Activated naive CD8-positive, alpha-beta T cell (primary cell): ENCODE data around the gene CDK5.
A peak's percentile ranks its signal among the peaks of the same experiment; 100 is the strongest.
"Not testable (repeated sequence)": the region's sequence is repeated elsewhere in the genome, so short reads cannot be mapped to it uniquely, and the experiment has no call there.

ENCODE experiments used
- H3K27ac Mint-ChIP-seq: one replicate; pipeline ENCODE4 v1.8.0; 2021; ENCODE audit warnings: mixed read lengths
- H3K27me3 Mint-ChIP-seq: one replicate; pipeline ENCODE4 v1.8.0; 2021; ENCODE audit warnings: mixed read lengths
- H3K36me3 Mint-ChIP-seq: one replicate; pipeline ENCODE4 v1.8.0; 2021; ENCODE audit warnings: mixed read lengths
- H3K4me1 Mint-ChIP-seq: one replicate; pipeline ENCODE4 v1.8.0; 2021; ENCODE audit warnings: low read depth, mixed read lengths
- H3K4me3 Mint-ChIP-seq: one replicate; pipeline ENCODE4 v1.8.0; 2021; ENCODE audit warnings: mild to moderate bottlenecking, mixed read lengths
- H3K9me3 Mint-ChIP-seq: one replicate; pipeline ENCODE4 v1.8.0; 2021; ENCODE audit warnings: low read depth, mixed read lengths

Gene CDK5

DNA sequence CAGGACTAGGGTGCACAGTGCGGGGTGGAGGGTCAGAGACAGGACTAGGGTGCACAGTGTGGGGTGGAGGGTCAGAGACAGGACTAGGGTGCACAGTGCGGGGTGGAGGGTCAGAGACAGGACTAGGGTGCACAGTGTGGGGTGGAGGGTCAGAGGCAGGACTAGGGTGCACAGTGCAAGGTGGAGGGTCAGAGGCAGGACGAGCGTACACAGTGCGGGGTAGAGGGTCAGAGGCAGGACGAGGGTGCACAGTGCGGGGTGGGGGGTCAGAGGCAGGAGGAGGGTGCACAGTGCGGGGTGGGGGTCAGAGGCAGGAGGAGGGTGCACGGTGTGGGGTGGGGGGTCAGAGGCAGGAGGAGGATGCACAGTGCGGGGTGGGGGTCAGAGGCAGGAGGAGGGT lies 14.2 kb downstream of the CDK5 start:
- not testable (repeated sequence) for H3K9me3 Mint-ChIP-seq, H3K4me3 Mint-ChIP-seq, H3K36me3 Mint-ChIP-seq, H3K27ac Mint-ChIP-seq, H3K27me3 Mint-ChIP-seq
- H3K4me1 Mint-ChIP-seq, result peaks cover 17% of the 10 kb centered on the region

DNA sequence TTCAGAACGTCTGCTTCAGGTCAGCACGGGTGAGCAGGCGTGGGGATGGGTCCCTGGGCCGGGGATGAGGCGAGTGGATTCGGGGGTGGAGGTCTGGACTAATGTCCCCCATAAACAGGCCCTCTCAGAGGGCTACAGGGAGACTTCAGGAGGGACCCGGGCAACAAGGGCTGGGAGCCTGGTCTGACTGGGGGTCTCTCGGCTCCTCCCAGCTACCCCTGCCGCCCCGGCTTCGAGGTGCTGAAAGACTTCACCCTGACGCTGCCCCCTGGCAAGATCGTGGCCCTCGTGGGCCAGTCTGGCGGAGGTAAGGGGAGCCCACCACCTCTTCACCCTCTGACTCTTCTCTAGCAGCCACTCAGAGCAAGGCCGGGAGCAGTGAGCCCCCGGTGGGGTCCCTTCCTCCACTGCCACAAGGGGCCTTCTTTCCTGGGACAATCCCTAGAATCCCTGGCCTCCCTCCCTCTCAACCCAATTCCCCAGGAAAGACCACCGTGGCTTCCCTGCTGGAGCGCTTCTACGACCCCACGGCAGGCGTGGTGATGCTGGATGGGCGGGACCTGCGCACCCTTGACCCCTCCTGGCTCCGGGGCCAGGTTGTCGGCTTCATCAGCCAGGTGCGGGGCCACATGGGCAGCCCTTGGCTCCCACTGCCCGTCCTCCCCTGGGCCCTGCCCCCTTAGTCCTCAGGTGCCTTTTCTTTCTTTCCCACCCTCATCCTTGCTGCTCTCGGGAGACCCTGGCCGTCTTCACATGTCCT lies 16.9 kb downstream of the CDK5 start:
- Mint-ChIP-seq H3K9me3 (no peaks in the 10 kb centered on the region), H3K27ac (no peak overlapping the region), H3K4me1 (peaks cover 17% of the 10 kb centered on the region), H3K36me3 (no peaks in the 10 kb centered on the region), H3K4me3 (no peak overlapping the region), H3K27me3 (no peaks in the 10 kb centered on the region)

DNA sequence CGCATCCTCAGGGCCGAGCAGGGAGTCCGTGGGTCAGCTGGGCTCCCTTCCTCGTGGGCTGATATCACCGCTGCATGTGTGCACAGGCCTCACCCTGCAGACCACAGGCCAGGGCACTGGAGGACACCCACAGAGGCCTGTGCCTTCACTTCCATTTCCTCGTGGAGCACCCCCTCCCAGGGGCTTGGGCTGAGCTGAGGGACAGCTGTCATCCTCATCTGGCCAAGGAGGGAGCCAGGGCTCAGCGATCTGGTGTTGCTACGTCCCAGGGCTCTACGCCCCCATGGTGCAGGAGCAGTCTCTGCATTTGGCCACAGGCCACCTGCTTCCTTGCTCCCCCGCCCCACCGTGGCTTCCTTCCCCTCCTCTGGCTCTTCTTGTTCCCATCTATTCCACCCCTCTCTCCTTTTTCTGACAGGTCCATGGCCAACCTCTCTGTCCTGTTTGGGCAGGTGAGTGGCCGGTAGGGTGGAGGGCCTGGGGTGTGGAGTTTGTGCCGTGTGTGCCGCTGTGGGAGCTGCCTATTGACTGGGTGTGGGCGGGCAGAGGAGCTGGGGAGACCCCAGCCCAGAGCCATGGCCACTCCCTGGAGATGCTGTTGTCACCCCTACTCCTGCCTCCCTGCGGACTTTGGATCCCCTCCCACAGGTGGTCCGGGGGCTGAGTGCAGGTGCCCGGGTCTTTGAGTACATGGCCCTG lies 17.7 kb downstream of the CDK5 start:
- Mint-ChIP-seq H3K9me3 (no peaks in the 10 kb centered on the region), H3K4me3 (peak overlapping the region; percentile 47), H3K27ac (peak overlapping the region; percentile 93), H3K4me1 (peaks cover 17% of the 10 kb centered on the region), H3K36me3 (no peaks in the 10 kb centered on the region), H3K27me3 (no peaks in the 10 kb centered on the region)

DNA sequence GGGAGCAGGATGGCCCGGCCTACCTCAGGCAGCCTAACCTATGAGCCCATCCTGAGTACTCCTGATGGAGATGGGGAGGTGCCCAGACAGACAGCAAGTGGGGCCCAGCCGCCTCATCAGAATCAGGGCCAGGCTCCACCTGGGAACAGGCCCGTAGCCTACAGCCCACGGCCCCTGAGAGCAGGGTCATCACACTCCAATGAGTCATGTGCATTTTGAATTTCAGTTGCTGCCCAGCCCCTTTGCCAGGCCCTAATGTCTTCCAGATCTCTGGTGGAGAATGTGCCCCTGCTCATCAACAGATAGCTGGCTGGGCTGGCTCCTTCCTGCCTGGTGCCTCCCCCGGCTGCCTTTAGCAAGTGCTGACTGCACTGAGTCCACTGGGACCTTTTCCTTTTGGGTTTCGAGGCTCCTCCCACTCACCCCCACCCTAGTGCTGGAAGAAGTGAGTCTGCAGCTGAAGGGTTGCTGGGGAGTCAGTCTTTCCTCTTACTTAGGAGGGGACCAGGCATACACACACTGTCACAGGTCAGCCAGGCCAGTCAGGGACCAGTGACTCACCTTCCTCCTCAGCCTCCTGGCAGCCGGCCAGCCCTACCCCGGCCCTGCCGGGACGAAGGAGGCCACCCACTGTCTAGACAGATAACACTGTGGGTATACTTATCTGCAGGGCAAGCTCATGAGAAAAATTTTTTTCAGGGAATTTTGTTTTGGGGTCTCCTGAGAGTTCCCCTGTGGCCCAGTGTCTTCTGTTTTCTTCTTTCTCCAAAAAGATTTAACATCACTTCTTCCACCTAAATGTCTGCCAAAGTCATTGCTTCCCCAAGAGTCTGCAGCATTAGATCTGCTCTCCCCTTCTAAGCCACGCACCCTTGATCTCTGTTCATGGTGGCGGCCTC lies 18.5 kb downstream of the CDK5 start:
- Mint-ChIP-seq H3K27ac (peak overlapping the region; percentile 93), H3K4me1 (peaks cover 17% of the 10 kb centered on the region), H3K9me3 (no peaks in the 10 kb centered on the region), H3K4me3 (peak overlapping the region; percentile 47), H3K27me3 (no peaks in the 10 kb centered on the region), H3K36me3 (no peaks in the 10 kb centered on the region)

DNA sequence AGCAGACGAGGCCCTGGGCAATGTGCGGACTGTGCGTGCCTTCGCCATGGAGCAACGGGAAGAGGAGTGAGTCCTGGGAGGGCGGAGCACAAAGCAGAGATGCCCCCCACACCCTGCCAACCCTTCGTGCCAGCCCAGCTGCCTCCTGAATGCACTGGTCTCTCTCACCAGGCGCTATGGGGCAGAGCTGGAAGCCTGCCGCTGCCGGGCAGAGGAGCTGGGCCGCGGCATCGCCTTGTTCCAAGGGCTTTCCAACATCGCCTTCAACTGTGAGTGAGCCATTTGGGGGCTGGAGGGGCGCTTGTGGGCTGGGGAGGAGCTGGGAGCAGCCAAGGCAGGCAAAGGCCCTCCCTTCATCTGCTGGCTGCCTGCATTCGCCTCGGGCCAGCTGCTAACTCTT lies 21.8 kb downstream of the CDK5 start:
- H3K36me3 Mint-ChIP-seq, result no peaks in the 10 kb centered on the region
- no peaks in the 10 kb centered on the region for H3K9me3 Mint-ChIP-seq
- H3K4me1 Mint-ChIP-seq, result peaks cover 19% of the 10 kb centered on the region
- H3K27me3 Mint-ChIP-seq, result no peaks in the 10 kb centered on the region
- no peak overlapping the region for H3K27ac Mint-ChIP-seq
- H3K4me3 Mint-ChIP-seq, result no peak overlapping the region

DNA sequence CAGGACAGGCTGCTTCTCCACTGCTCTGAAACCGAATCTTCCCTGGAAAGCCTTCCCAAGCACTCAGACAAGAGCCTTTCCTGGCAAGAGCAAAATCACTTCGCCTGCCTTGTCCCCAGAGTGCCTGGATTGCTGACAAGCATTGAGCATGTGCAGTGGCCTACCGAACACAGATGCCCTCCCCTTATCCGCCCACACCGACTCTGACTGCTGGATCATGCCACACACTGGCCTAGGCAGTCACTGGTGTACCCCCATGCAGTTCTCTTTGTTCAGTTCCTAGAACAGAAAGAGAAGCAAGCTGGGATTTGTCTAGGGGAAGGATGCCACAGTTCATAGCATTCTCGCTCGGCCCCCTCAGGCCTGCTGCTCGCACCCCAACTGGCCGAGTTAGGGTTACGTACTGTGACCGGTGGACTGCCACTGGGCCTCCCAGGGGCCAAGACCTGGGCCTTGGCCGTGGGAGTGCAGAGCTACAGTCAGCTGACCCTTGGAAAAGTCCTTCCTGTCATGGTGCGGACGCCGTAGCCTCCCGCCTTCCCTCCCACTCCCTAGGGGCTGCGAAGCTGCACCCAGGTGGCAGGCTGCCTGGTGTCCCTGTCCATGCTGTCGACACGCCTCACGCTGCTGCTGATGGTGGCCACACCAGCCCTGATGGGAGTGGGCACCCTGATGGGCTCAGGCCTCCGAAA lies 22.5 kb downstream of the CDK5 start:
- Mint-ChIP-seq H3K27ac (no peak overlapping the region), H3K27me3 (no peaks in the 10 kb centered on the region), H3K4me3 (no peak overlapping the region), H3K9me3 (no peaks in the 10 kb centered on the region), H3K4me1 (peaks cover 20% of the 10 kb centered on the region), H3K36me3 (no peaks in the 10 kb centered on the region)

DNA sequence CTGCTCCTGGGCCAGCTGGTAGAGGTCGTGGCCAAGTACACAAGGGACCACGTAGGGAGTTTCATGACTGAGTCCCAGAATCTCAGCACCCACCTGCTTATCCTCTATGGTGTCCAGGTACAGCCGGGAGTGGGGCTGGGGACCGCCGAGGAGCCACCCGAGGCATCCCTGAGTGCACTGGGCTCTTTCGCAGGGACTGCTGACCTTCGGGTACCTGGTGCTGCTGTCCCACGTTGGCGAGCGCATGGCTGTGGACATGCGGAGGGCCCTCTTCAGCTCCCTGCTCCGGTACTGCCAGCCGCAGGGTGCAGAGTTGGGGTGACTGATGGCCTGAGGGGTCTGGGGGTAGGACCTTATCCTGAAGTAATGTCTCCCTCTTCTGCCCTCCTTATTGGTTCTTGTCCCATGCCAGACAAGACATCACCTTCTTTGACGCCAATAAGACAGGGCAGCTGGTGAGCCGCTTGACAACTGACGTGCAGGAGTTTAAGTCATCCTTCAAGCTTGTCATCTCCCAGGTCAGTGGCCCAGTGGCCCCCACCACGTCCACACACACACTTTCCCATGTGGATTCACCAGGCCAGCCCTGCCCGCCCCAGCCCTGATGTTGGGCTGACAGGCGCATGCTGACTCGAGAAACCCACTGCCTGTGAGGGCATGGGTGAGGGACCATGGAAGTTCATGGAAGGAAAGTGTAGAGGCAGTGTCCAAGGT lies 23.2 kb downstream of the CDK5 start:
- H3K27ac Mint-ChIP-seq, result no peak overlapping the region
- H3K9me3 Mint-ChIP-seq, result no peaks in the 10 kb centered on the region
- no peak overlapping the region for H3K4me3 Mint-ChIP-seq
- no peaks in the 10 kb centered on the region for H3K36me3 Mint-ChIP-seq
- H3K4me1 Mint-ChIP-seq, result peaks cover 14% of the 10 kb centered on the region
- H3K27me3 Mint-ChIP-seq, result no peaks in the 10 kb centered on the region

DNA sequence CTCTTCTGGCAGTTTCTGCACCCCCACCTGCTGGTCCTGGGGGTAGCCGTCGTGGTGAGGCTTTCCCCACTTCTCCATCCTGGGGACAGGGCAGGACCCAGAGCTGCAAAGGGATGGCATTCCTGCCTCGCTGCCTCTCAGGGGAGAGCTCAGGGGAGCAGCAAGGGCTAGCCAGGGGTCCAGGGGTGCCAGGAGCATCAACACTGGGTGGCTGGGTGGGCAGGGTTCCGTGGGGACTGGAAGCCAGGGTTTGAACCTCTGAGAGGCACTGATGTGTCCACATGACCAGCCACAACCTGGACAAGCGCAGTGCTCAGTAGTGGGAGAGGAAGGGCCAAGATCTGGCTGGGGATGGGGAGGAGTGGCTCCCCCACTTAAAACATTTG lies 23.8 kb downstream of the CDK5 start:
- Mint-ChIP-seq H3K4me1 (peaks cover 12% of the 10 kb centered on the region), H3K27me3 (no peaks in the 10 kb centered on the region), H3K9me3 (no peaks in the 10 kb centered on the region), H3K27ac (no peak overlapping the region), H3K4me3 (no peak overlapping the region), H3K36me3 (no peaks in the 10 kb centered on the region)

DNA sequence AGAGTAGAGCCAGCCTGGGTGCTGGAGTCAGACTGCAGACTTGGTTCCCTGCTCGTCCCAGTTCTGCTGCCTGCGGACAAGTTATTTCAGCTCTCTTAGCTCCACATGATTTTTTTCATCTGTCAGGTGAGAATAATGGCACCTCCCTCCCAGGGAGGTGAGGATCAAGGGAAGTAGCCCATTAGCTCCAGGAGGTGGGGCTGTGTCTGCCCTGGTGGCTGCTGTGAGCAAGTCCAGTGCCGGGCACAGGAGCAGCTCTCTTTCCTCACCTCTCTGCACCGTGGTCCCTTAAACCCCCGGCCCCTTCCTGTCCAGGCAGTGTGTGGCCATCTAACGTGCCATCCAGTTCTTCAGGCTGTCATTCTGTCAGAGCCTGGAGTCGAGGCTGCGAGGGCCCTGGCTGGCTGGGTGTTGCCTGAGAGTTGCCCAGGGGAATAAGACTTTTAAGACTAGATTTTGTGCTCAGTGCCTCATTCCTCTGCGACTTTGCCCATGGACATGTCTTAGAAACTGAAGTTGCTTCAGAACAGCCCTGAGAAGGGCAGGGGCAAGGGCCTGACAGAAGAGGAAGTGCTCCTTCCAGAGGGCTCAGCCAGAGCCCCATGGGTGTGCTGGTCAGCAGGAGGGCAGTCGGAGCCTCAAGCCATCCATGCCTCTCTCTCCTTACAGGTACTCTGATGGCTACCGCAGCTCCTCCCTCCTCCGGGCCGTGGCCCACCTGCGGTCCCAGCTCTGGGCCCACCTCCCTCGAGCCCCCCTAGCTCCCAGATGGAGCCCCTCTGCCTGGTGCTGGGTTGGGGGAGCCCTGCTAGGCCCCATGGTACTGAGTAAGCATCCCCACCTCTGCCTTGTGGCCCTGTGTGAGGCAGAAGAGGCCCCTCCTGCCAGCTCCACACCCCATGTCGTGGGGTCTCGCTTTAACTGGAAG lies 24.5 kb downstream of the CDK5 start:
- Mint-ChIP-seq H3K27me3 (no peaks in the 10 kb centered on the region), H3K27ac (no peak overlapping the region), H3K4me3 (no peak overlapping the region), H3K9me3 (no peaks in the 10 kb centered on the region), H3K36me3 (no peaks in the 10 kb centered on the region), H3K4me1 (peaks cover 12% of the 10 kb centered on the region)

DNA sequence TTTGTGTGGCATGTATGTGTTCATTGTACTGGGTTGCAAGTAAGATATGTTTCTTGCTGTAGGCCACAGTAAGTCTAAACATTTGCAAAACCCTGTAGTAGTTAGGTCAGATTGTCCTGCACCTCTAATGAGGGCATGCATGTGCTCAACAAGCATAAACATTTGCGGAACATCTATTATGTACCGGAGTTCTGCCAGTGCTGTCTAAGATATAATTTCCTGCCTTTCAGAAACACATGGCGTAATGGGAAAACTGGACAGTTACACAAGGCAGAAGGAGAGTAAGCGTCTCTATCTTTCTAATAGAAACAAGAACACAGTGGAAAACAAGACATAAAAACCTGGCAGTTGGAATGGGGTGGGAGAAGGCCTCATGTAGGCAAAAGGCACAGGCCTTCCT lies 26.7 kb downstream of the CDK5 start:
- no peaks in the 10 kb centered on the region for H3K36me3 Mint-ChIP-seq
- peaks cover 23% of the 10 kb centered on the region for H3K4me1 Mint-ChIP-seq
- H3K27me3 Mint-ChIP-seq, result no peaks in the 10 kb centered on the region
- H3K9me3 Mint-ChIP-seq, result no peaks in the 10 kb centered on the region
- no peak overlapping the region for H3K4me3 Mint-ChIP-seq
- no peak overlapping the region for H3K27ac Mint-ChIP-seq

DNA sequence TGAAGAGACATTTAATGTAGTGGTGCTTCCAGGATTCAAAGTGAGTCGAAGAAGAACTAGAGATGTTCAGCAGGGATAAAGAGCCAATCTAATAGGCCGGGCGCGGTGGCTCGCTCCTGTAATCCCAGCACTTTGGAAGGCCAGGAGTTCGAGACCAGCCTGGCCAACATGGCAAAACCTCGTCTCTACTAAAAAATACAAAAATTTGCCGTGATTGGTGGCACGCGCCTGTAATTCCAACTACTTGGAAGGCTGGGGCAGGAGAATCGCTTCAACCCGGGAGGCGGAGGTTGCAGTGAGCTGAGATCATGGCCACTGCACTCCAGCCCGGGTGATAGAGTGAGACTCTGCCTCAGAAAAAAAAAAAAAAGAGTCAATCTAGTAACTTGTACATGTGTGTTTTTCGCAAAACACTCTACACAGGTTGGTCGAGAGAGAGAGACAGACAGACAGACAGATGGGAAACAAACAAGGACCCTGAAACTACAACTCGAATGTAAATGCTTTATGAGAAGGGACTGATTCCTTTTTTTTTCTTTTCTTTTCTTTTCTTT lies 28.7 kb downstream of the CDK5 start:
- H3K27ac Mint-ChIP-seq, result peak overlapping the region; percentile 96
- H3K4me1 Mint-ChIP-seq, result peaks cover 23% of the 10 kb centered on the region
- H3K27me3 Mint-ChIP-seq, result no peaks in the 10 kb centered on the region
- H3K36me3 Mint-ChIP-seq, result no peaks in the 10 kb centered on the region
- no peaks in the 10 kb centered on the region for H3K9me3 Mint-ChIP-seq
- peak overlapping the region; percentile 95 for H3K4me3 Mint-ChIP-seq

DNA sequence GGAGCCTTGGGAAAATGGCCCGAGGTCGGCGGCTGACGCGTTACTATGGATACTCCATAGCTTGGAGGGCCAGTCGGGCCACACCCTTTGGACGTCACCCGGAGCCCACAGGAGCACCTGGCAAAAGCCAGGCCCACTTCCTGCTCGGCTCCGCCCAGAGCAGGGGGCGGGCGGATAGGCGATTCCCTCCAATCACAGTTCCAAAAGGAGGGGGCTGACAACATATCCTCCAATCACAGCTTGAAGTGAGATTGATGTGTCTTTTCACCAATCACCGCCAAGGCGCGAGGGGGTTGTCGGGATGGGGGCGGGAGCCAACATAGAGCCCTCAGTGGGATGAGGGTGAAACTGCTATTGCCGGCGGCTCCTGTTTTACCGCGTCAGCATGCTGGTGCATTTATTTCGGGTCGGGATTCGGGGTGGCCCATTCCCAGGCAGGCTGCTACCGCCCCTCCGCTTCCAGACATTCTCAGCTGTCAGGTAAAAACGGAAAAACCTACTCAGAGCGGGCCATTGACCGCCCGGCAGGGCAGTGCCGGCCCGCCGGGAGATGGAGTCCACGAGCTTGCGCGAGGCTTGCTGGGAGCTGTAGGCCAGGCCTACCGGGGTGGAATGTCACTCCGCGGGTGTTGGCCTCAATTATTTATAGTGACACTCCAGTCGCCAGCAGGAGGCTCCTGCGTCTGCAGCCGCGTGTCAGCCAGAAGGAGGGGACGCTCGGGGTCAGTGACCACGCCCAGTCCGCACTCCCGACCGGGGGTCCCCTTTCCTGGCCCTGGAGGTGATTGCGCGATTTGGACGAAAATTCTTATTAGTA lies 29.4 kb downstream of the CDK5 start, which contains the start of gene ABCB8:
TSS of gene ABCB8 (plus strand) at position 320 of the 817 bp plus-strand sequence. CDS start at position 386, 66 bp downstream.
- Mint-ChIP-seq H3K27ac (peak within 1 kb of the TSS; percentile 96), H3K36me3 (no peaks in the 10 kb centered on the region), H3K4me1 (peaks cover 23% of the 10 kb centered on the region), H3K27me3 (no peaks in the 10 kb centered on the region), H3K4me3 (peak within 1 kb of the TSS; percentile 95), H3K9me3 (no peaks in the 10 kb centered on the region)
